GM18511 (cell line): ENCODE data around the gene BHLHE23.

Experiments
- ATAC-seq: cut with Tn5 transposase; IDR thresholded peaks from one replicate; pipeline ENCODE4 v1.9.1; 2021; ENCODE audit warnings: mild to moderate bottlenecking, moderate library complexity; ENCODE audit not compliant: unreplicated experiment

The BHLHE23 gene

DNA sequence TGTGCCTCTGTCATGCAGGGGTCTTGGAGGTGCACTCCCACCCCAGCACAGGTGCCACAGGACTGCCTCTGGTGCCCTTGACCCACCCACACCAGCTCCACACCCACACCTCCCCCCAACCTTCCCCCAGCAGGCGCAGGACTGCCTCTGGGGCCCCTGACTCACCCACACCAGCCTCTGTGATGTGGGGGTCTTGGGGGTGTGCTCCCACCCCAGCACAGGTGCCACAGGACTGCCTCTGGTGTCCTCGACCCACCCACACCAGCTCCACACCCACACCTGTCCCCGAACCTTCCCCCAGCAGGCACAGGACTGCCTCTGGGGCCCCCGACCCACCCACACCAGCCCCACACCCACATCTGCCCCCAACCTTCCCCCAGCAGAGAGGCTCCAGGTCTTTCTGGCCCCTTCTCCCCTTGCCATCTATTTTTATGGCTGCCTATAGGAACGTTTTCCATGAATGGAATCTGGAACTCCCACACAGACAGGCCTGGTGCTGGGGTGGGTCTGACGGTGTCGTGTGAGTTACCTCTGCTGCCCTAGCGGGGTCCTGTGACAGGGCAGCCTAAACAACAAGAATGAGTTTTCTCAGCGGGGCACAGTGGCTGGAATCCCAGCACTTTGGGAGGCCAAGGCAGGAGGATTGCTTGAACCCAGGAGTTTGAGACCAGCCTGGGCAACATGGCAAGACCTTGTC is 30.8 kb downstream of the BHLHE23 start:
- ATAC-seq: no peak

GRCh38 chr20:62975251-62975760 is 31.5 kb downstream of the BHLHE23 start:
- no peak for ATAC-seq

DNA sequence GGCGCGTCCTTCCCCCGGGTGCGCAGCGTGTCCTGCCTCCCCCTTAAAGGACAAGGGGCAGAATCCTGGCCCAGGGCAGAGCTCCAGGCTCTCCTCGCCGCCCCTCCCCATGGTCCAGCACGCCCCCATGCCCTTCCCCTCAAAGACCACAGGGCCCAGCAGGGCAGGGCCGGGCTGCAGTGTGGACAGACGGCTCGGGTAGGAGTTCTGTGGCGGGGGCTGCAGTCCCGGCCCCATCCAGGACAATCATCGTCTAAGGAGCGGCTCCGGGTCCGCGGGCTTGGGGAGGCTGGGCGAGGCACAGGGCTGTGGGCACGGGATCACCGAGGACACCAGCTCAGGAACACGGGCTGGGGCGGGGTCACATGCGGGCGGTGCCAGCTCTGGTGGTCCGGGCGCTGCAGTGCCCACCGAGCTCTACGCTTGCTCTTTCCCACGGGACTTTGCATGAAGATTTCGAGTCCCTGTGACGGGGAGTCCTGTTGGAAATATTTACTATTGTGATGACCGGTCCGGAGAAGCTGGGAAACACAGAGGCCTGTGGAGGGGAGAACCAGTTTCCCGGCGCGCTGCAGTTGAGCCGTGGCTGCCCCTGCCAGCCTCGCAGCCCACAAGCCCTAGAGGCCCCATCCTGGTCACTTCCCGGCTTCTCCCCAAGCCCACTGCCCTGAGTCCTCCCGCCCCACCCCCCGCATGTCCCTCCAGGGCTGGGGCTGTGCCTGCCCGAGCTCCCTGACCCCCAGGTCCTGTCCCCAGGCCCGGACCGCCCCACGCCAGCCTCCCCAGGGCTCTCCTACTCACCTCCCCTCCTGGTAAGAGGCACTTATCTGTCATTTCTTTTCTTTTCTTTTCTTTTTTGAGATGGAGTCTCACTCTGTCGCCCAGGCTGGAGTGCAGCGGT is 33.7 kb downstream of the BHLHE23 start:
- no peak for ATAC-seq

DNA sequence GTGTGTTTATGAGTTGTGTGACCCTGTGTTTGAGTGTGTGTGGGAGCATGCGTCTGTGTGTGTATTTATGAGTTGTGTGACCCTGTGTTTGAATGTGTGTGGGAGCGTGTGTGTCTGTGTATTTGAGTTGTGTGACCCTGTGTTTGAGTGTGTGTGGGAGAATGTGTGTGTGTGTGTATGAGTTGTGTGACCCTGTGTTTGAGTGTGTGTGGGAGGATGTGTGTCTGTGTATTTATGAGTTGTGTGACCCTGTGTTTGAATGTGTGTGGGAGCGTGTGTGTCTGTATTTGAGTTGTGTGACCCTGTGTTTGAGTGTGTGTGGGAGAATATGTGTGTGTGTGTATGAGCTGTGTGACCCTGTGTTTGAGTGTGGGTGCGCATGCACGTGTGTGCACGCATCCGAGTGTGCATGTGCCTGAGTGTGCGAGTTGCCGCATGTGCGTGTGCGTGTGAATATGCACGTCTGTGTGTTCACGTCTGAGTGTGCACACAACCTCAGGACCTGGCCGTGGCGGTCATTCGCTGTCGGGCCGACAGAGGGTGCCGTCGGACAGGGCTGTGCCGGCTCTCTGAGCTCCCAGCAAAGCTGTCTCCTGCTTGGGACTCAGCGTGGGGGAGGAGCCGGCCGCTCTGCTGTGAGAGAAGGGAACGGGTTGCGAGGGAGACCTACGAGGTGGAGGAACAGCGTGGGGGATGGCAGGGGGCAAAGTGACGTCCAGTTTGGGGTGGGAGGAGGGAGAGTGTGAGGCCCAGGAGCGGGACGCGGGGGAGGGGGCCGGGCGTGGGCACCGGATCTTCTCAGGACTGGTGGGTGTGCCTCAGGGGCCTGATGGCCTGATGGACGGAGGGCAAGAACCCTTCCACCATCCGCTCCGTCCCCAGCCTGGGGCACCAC is 34.6 kb downstream of the BHLHE23 start:
- ATAC-seq: peak; percentile 80

GRCh38 chr20:62971211-62971949 is 35.4 kb downstream of the BHLHE23 start:
- ATAC-seq: no peak

DNA sequence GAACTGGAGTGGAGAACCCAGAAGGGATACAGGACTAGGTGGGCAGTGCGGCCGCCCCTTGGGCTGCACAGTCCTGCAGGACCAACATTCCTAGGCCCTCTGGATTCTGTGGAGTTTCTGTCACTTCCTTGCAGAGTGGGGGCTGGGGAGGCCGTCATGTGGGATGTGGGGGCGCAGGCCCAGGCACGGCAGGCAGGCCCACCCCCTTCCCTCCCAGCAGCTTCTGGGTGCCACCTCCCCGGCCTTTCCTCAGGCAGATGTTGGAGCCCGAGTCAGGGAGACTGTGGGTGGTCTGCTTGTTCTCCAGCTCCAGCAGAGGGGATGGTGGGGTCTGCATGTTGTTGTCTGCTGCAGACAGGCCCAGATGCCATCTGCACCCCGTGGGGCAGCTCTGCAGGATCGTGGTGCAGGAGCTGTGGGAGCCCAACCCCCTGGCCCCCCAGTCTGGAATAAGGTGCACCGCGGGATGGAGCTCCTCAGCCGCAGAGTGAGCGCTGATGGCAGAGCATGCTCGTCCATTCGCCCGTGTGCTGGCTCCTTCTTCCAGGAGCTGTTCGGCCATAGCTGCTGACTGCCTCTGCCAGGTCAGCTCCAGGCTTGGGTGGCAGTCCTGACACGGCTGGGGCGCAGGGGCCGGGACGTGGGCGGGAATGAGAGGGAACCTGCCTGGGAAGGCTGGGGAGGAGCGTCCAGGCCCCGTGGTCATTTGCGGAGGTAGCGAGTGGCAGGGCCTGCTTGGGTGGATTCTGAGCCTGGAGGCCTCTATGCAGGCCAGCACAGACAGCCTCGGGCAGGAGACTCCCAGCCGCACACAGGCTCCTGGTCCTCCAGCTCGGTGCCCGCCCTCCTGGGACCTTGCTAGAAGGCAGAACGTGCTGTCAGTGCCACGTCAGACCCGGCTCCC is 36.2 kb downstream of the BHLHE23 start:
- no peak for ATAC-seq

- no peak for ATAC-seq
Measured at GRCh38 chr20:62969939-62970306, 36.8 kb downstream of the BHLHE23 start.

DNA sequence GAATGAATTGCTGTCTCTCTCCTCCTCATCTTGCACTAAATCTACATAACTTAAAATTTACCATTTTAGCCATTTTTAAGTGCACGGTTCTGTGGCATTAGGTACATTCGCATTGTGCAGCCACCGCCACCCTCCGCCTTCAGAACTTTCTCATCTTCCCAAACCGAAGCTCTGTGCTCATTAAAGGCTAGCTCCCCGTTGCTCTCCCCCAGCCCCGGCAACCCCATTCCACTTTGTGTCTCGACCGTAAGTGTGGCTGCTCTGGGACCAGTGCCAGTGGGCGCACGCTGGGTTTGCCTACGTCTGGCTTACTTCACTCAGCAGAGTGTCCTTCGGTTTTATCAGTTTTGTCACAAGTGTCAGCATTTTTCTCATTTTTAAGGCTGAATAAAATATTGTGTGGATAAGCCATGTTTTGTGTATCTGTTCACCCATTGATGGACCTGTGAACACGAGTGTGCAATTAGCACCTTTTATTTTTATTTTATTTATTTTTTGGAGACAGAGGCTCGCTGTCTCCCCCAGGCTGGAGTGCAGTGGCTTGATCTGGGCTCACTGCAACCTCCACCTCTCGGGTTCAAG is 37.5 kb downstream of the BHLHE23 start:
- no peak for ATAC-seq

DNA sequence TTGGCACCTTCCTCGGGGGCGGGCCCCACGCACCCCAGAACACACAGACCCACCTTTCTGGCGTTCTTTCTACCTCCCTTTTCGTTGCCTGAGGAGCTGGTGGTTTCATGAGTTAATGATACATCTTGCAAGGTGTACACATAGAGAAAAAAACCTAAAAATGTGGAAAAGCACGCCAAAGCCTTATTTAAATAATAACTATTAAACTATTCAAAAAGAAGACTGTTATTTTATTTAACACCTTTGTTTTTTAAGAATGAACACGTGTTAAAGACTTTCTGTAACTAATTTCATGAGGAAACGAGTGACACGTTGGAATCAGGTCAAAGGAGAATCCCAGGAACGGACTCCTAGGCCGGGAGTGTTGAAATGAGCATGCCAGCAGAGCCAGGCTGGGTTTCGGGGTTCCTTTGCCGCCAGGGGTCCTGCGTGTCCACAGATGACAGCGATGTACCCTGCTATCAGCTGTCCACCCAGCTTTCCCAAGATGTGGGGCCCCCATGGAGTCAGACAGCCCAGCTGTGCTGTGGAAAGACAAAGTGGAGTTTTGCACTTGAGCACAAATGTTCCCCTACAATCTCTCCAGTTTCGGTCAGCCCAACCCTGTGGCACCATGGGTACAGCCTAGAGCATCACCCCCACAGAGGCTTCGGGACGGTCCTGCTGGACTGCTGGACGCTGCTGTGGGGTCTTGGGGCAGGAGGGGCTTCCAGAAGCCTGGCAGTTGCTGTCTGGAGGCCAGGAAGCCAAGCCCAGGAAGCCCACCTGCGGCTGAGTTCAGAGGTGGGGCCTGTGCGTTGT is 38.2 kb downstream of the BHLHE23 start:
- ATAC-seq: no peak

GRCh38 chr20:62967628-62968351 is 39.0 kb downstream of the BHLHE23 start:
- ATAC-seq: no peak

DNA sequence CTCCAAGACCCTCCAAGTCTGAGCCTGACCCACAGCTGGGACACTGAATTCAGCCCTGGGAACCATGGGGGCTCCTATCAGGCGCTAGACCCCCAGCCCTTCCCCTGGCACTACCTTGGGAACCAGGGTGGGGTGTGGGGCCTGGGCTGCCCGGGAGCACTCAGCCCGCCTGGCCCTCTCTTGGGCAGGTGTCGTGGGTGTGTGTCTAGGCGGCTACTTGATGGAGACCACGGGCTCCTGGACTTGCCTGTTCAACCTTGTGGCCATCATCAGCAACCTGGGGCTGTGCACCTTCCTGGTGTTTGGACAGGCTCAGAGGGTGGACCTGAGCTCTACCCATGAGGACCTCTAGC is 39.6 kb downstream of the BHLHE23 start:
- ATAC-seq: no peak

DNA sequence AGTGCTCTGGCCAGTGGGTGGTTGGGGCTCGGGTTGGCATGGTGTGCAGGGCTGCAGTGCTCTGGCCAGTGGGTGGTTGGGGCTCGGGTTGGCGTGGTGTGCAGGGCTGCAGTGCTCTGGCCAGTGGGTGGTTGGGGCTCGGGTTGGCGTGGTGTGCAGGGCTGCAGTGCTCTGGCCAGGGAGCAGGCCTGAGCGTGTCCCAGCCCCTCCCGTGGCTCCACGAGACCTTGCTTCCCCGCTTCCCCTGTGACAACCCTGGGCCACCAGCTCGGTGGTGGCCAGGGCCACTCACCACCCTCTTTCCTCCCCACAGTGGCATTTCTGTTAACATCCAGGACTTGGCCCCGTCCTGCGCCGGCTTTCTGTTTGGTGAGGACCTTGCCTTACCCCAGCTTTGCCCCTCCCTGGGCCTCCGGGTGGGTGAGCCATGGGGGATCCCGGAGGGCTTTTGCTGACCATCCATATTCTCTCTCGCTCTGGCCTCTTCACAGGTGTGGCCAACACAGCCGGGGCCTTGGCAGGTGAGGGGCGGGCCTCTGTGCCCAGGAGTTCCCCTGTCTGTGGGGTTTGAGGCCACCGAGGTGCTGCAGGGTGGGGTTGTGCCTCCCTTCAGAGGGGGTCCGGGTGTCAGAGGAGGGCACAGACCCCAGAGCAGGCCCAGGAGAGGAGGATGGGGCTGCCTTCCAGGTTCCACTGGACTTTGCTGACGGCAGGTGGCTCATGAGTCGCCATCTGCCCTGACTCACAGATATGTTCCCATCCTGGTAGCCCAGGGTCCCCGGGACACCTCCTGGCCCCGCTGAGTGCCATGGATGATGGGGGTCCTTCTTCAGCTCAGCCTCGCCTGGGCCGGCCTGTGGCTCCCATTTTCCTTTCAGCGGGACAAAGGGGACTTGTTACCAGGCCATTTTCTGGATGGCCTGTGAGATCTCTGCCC is 40.3 kb downstream of the BHLHE23 start:
- ATAC-seq: no peak

- no peak for ATAC-seq
Measured at GRCh38 chr20:62965363-62965771, 41.4 kb downstream of the BHLHE23 start.

DNA sequence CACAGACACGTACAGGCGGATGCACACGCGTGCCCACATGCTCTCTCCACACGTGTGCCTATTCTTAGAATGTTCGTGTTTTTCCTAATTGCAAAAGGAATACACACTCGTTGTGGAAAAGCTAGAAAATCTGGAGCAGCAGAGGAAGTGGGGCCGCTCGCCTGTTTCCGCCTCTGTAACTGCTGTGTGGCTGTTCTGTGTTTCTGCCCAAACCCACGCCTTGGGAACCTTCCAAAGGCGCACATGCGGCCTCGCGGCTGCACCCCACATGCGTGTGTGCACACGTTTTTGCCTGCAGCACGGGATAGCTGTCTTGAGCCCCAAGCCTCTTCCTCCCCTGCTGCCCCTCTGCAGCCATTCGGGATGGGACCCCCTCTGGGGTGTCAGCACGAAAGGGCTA is 42.1 kb downstream of the BHLHE23 start:
- no peak for ATAC-seq

- no peak for ATAC-seq
Measured at GRCh38 chr20:62963614-62964397, 43.0 kb downstream of the BHLHE23 start.
